HG02623 (cell line): ENCODE measurements around the gene TACC2.

ENCODE experiments used
- ATAC-seq: cut with Tn5 transposase; IDR thresholded peaks from one replicate; pipeline ENCODE4 v1.9.1; 2021; ENCODE audit warnings: moderate library complexity; ENCODE audit not compliant: unreplicated experiment

TACC2 gene

GRCh38 chr10:122116331-122116730 lies 127.4 kb downstream of the TACC2 start:
- ATAC-seq: no peak

DNA sequence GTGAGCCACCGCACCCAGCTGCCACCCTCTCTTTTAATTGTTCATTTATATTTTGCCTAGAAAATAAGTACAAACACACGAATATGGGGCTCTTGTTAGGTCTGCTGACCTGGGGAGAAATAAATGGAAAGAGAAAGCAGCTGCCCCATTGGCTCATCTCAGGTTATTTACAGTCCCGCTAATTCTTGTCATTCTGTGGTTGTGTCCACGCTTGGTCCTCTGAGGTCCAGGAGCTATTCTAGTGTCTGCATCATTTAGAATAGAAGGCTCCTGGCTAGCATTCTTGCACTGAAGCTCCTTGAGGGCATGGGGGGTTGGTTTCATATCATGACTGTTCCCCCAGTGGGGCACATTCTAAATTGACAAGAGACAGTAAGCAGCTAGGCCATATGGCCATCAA lies 128.5 kb downstream of the TACC2 start:
- no peak for ATAC-seq

DNA sequence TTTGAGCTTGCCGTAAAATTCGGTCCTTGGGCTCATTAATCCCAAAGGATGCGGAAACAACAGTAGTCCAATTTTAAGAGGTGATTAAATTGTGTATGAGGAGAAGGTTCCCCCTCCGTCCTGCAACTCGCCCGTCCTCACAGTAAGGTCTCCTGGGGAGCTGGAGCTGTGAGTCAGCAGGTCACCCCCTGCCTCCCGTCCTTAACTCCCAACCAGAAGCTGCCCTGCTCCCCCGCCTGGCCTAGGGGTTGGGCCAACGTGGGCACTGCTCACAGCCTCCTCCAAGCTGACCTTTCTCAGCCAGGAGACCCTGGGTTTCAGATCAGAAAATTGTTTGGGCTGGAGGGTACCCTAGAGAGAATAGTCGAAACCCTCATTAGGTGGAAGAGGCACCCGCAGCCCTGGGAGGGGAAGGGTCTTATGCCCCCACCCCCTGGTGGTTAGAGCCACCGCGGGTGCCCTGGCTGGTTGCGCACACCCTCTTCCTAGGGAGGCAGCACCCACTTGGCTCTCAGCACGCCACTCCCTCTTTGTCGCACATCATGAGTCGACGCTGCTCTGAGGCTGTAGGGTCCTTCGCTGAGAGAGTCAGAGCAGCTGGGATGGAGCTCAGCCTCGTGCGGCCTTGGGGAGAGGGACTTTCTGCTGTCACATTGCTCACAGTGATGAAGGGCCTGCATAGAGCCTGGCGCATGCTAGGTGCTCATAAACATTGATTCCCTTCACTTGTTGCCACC lies 131.2 kb downstream of the TACC2 start:
- ATAC-seq: no peak

DNA sequence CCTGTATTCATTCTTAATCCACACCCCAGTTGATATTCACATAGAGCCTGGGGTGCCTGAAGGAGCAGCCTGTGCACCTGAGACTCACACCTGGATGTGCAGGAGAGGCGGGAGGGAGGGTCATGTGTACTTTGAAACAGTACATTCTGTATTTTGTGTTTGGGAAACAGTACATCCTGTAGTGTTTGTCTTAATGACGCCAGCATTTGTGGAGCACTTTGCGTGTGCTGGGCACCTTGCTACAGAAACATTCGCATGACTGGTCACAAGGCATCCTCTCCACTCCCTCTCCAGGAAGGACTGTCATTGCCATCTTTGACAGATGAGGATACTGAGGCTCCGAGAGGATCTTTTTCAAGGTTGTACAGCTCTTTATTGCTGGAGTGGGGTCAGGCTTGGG lies 132.1 kb downstream of the TACC2 start:
- ATAC-seq: no peak

- no peak for ATAC-seq
These were observed 133.5 kb downstream of the TACC2 start for GRCh38 chr10:122122493-122122892.

- no peak for ATAC-seq
These were observed 134.2 kb downstream of the TACC2 start for GRCh38 chr10:122123186-122123585.

DNA sequence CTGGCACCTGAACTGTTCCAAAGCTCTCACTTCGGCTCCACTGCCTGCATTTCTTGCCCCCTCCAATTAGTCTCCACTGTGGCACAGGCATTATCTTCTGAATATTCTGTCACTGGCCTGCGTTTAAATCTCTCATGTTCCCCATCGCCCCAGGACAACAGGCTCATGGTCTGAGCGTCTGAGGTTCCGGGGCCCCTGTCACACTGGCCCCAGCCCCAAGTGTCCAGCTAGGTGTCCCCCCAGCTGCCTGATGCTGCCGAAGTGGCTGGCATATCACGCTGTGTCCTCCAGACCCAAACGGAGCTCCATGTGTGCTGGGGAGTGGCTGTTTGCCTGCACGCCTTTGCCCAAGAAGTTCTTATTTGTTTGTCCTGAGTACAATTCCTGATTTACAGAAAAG lies 135.4 kb downstream of the TACC2 start:
- ATAC-seq: no peak

GRCh38 chr10:122124808-122125207 lies 135.8 kb downstream of the TACC2 start:
- no peak for ATAC-seq

GRCh38 chr10:122126763-122127659 lies 138.0 kb downstream of the TACC2 start:
- ATAC-seq: no peak

DNA sequence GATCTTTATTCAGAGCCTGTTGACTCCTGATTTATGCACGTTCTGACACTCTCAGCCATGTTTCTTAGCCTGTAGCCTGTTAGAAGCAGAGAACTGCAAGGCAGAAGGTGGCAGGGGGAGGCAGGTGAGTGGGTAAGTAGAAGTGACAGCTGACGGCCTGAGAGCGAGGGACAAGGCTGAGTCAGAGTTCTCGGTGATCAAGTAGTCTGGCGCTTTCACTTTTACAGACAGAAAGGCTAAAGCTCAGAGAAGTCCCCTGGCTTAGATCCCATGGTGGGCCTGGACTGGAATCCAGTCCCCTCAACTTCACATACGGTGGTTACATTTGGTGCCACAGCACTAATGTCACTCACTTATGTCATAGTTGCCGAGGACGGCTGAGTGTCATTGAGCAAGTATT lies 139.0 kb downstream of the TACC2 start:
- ATAC-seq: no peak

- no peak for ATAC-seq
These were observed 139.4 kb downstream of the TACC2 start for GRCh38 chr10:122128357-122128756.

GRCh38 chr10:122130474-122131110 lies 141.6 kb downstream of the TACC2 start:
- ATAC-seq: no peak

GRCh38 chr10:122132331-122132755 lies 143.4 kb downstream of the TACC2 start:
- ATAC-seq: no peak

GRCh38 chr10:122132882-122133565 lies 144.1 kb downstream of the TACC2 start:
- no peak for ATAC-seq

GRCh38 chr10:122135251-122136025 lies 146.5 kb downstream of the TACC2 start:
- no peak for ATAC-seq

- no peak for ATAC-seq
These were observed 150.1 kb downstream of the TACC2 start for GRCh38 chr10:122138831-122139625.

- ATAC-seq: no peak
These were observed 150.7 kb downstream of the TACC2 start for GRCh38 chr10:122139627-122140170.

DNA sequence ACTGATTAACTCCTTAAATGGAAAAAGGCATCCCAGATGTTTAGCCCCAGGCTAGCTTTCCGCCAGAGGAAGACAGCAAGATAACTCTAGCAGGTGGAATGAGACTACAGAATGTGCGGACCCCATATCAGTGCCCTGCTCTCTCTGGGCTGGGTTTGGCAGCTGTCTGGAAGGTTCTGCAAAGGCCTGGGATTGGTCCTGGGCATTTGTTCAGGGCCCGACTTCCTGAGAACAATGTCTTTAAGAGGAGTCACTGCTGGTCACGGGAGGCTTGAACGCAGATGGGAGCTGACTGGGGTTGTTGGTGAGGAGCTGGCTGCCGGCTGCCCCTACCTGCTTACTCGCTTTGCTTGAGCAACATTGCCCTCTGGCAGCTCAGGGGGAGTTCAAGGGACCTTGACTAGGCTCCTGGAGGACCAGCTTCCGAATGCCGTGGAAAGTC lies 151.5 kb downstream of the TACC2 start:
- ATAC-seq: no peak

- ATAC-seq: no peak
These were observed 152.1 kb downstream of the TACC2 start for GRCh38 chr10:122140941-122141623.
